NCI-H446 treated with DMSO at 0.1 percent for 48 hours (cell line): ENCODE results near the gene APOBEC2.

Experiments
- DNase-seq: peaks from one replicate; lab custom pipeline; 2025; lab: John Stamatoyannopoulos, UW

Gene APOBEC2

DNA sequence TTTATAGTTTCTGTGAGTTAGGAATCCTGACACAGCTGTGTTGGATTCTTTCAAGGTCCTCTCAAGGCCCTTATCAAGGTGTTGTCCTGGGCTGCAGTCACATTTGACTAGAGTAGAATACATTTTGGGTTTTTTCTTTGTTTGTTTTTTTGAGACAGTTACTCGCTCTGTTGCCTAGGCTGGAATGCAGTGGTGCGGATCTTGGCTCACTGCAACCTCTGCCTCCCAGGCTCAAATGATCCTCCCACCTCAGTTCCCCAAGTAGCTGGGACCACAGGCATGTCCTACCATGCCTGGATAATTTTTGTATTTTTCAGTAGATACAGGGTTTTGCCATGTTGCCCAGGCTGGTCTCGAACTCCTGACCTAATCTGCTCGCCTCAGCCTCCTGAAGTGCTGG is 35.4 kb downstream of the APOBEC2 start:
- DNase-seq: no peak

DNA sequence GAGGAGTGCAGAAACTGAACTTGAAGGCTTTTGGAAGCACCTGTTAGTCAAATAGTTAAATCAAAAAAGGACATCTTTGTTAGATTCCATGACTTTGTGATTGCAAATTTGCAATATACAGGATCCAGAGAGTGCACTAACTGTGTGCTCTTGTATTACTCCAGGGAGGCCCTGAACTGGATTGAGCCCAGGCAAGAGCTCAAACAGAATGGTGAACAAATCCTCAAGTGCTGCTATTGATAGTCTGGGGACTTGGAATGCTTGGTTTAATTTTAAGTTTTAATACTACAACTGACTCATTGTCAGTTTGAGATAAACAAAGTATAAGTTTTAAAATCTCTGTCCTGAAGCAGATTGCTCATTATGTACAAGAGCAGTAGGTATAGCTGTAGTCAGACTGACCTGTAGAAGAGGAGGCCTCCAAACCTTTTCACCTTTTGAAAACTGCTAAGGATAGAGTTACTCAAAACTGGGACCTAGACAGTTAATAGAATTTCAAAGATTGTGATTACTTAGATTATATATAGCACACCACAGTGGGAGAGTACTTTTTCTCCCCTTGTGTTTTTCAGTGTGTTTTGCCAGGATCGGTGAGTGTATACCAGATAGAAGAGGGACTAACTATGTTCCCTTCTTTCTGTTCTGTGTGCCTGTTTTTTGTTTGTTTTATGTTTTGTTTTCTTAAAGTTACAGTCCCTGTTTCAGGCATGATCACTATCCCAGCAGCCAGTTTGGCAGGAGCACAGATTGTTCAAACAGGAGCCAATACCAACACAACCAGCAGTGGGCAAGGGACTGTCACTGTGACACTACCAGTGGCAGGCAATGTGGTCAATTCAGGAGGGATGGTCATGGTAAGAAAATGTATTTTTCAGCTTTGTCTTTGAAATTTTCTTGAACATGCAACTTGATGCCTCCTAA is 38.1 kb downstream of the APOBEC2 start:
- DNase-seq: no peak

DNA sequence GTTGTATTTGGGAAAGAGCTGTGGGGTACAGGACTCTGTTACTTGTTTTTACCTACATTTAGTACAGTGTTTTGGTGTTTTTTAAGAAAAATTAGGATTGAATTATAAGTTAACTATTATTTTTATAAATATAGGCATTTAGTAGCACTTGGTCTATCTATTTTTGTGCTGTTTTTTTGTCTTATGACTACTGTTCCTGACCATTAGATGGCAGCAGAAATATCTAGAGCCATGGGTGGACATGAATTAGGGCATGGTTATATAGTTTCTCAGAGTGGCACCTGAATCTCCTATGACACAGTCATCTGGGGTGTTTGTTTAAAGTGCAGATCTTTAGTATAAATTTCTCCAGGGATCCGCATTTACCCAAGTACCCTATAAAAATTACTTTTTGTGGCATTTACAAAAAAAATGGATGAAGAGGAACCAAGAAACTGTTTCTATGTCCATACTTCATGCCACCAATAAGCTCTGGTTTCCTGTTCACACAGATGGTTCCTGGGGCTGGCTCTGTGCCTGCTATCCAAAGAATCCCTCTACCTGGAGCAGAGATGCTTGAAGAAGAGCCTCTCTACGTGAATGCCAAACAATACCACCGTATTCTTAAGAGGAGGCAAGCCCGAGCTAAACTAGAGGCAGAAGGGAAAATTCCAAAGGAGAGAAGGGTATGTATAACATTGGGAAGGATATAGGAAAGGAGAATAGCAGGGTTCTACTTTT is 39.6 kb downstream of the APOBEC2 start:
- no peak for DNase-seq

DNA sequence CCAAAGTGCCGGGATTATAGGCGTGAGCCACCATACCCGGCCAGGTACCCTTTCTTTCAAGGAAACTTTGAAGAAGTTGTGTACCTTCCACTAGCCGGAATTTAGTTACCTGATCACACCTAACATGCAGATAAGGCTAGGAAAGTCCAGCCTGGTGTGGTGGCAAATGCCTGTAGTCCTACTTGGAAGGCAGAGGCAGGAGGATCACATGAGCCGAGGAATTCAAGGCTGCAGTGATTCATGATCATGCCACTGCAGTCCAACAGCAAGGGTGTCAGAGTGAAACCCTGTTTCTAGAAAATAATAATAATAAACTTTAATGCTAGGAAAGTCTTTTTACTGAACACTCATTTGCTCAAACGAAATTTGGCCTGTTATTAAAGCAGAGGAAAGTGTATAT is 40.7 kb downstream of the APOBEC2 start:
- no peak for DNase-seq

DNA sequence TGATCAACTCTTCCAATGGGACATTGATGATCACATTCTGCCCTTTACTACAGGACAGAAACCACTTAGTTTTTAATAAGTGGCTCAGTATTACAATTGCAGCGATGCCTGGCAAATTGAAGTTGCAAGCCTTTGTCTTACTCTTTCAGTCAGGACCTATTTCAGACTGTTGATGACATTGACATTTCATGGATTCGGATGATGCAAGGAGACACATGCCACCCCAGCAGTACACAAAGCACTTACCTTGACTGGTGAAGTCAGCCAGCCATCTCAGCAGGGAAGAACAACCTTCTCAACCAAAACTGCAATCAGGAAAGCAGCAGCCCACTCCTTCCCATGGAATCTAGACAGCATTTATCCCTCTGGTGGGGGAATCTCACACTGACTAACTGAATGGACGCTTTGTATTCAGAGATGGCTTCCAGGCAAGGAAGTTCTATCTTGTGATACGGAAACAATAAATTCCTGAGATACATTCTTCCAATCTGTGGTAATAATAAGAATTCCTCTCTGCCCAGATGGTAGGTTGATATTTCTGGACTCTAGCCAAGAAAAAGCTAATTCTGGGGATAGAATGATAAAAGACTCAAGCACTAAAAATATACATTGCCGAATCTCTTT is 44.6 kb downstream of the APOBEC2 start:
- DNase-seq: no peak

DNA sequence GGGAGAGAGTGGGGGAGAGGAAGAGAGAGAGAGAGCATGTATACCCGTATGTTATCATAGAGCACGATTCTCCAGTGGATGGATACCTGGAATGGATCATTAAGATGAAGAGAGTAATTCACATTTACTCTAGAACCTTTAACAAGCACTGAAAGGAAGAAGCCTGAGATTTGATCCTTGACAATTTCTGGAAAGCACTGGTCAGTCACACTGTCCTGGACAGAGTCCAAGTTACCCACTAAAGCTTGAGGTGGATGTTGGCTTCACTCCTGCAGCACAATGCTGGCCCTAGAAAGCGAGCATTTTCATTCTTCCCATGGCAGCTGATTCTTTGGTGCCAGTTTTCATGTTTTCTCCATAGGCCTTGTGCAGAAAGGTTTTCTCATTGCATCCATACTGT is 45.4 kb downstream of the APOBEC2 start:
- DNase-seq: no peak

DNA sequence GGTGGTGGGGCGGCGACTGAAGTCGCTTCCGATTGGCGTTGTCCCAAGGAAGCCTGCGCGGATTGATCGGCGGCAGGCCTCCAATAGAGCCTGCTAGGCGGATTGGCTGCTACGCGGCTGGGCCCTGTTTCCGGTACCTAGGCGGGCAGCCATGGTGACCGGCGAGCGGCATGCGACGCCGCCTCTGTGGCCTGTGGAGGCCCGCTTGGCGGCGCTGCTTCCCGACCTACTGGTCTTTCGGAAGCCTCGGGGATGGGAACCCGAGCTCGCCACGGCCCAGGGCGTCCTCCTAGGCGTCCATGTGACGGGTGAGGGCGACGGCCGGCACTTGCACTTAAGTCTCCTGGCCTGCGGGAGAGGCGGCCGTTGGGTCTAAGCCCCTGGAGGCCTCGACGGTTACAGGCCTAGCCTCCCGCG is 47.9 kb downstream of the APOBEC2 start:
- no peak for DNase-seq

DNA sequence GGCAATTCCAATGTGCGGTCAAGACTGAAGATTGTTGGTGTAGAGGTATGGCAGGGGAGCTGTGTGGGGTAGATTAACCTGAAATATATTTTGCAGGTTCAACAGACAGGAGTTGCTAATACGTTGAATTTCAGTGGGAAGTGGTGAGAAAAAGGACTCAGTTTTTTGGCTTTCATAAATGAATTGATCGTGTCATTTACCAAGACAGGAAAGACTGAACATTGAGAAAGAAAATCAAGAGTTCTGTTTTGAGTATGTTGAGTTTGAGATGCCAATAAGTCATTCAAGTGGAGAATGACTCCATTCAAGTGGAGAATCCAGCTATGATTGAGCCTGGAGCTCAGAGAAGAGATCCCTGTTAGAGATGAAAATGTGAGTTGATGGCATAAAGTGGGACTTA is 50.8 kb downstream of the APOBEC2 start:
- no peak for DNase-seq

DNA sequence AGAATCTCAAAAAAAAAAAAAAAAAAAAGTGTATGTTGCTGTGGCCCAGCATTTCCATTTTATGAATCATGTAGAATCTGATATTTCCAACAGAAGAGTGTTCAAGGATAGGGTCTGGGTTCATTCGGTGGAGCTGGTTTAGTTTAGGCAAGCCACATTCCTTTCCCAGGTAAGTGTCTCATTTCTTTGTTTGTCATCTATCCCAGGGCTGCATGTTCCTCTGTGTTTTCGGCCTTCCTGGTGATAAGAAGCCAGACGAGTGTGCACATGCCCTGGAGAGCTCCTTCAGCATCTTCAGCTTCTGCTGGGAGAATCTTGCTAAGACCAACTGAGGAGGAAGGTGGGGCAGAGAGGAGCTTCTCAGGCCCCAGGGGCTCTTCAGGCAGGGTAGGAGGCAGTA is 58.0 kb downstream of the APOBEC2 start:
- no peak for DNase-seq
